H9 (cell line): Measurements from ENCODE around the gene F11R. TPM values are rescaled to one million over a fixed set of nuclear protein-coding genes. Genes with fewer than 3 reads are reported as not detected.

Source experiments
- DNase-seq: peaks from one replicate; pipeline ENCODE4 v3.0.0-alpha.2; 2017
- H2AFZ ChIP-seq: one replicate; pipeline ENCODE4 v1.6.1; 2013; ENCODE audit warnings: mild to moderate bottlenecking, low read length, control low read depth, moderate library complexity
- H2AK5ac ChIP-seq: 2 replicates; pipeline ENCODE4 v1.6.1; 2013; ENCODE audit warnings: low read length, control low read depth, mixed read lengths; ENCODE audit not compliant: insufficient read length
- H2BK120ac ChIP-seq: one replicate; pipeline ENCODE4 v1.6.1; 2013; ENCODE audit warnings: low read depth, mild to moderate bottlenecking, low read length, control low read depth, inconsistent platforms; ENCODE audit not compliant: poor library complexity, severe bottlenecking
- H2BK12ac ChIP-seq: 2 replicates; pipeline ENCODE4 v1.6.1; 2013; ENCODE audit warnings: low read length, control low read depth, mixed read lengths, low read depth; ENCODE audit not compliant: insufficient read length
- H2BK15ac ChIP-seq: 2 replicates; pipeline ENCODE4 v1.6.1; 2013; ENCODE audit warnings: low read depth, low read length, control low read depth
- H2BK20ac ChIP-seq: one replicate; pipeline ENCODE4 v1.6.1; 2013; ENCODE audit warnings: low read depth, mild to moderate bottlenecking, low read length, control low read depth, inconsistent platforms; ENCODE audit not compliant: poor library complexity, severe bottlenecking
- H2BK5ac ChIP-seq: 2 replicates; pipeline ENCODE4 v1.6.1; 2013; ENCODE audit warnings: low read length, control low read depth, mixed read lengths; ENCODE audit not compliant: insufficient read length
- H3K14ac ChIP-seq: 2 replicates; pipeline ENCODE4 v1.6.1; 2013; ENCODE audit warnings: low read length, control low read depth; ENCODE audit not compliant: insufficient read depth
- H3K18ac ChIP-seq: 2 replicates; pipeline ENCODE4 v1.6.1; 2013; ENCODE audit warnings: low read depth, mild to moderate bottlenecking, mixed read lengths, low read length, control low read depth; ENCODE audit not compliant: insufficient read length
- H3K23ac ChIP-seq: 2 replicates; pipeline ENCODE4 v1.6.1; 2013; ENCODE audit warnings: low read length, control low read depth, mixed read lengths, low read depth; ENCODE audit not compliant: insufficient read length
- H3K23me2 ChIP-seq: 2 replicates; pipeline ENCODE4 v1.6.1; 2013; ENCODE audit warnings: low read depth, mild to moderate bottlenecking, mixed read lengths, low read length, control low read depth; ENCODE audit not compliant: insufficient read length, poor library complexity, severe bottlenecking
- H3K27ac ChIP-seq: 2 replicates; pipeline ENCODE4 v1.5.1; 2013; ENCODE audit warnings: low read length, control low read depth, mixed read lengths, low read depth; ENCODE audit not compliant: insufficient read length
- H3K27me3 ChIP-seq: 2 replicates; pipeline ENCODE4 v1.6.1; 2013; ENCODE audit warnings: low read length, control low read depth, inconsistent platforms; ENCODE audit not compliant: insufficient read depth
- H3K4ac ChIP-seq: 2 replicates; pipeline ENCODE4 v1.6.1; 2013; ENCODE audit warnings: low read depth, mild to moderate bottlenecking, control low read depth, inconsistent platforms, low read length, moderate library complexity
- H3K4me1 ChIP-seq: 2 replicates; pipeline ENCODE4 v1.6.1; 2013; ENCODE audit warnings: low read length, control low read depth, inconsistent platforms; ENCODE audit not compliant: insufficient read depth
- H3K4me2 ChIP-seq: 2 replicates; pipeline ENCODE4 v1.6.1; 2013; ENCODE audit warnings: low read length, control low read depth, mixed read lengths; ENCODE audit not compliant: insufficient read length, insufficient read depth
- H3K56ac ChIP-seq: 2 replicates; pipeline ENCODE4 v1.6.1; 2013; ENCODE audit warnings: low read depth, mild to moderate bottlenecking, mixed read lengths, low read length, control low read depth; ENCODE audit not compliant: insufficient read length
- H3K79me1 ChIP-seq: 2 replicates; pipeline ENCODE4 v1.6.1; 2013; ENCODE audit warnings: low read depth, mild to moderate bottlenecking, moderate library complexity, low read length, control low read depth, inconsistent platforms; ENCODE audit not compliant: insufficient read depth, poor library complexity, severe bottlenecking
- H3K79me2 ChIP-seq: 2 replicates; pipeline ENCODE4 v1.6.1; 2013; ENCODE audit warnings: low read length, control low read depth, inconsistent platforms; ENCODE audit not compliant: insufficient read depth
- H3K9ac ChIP-seq: 2 replicates; pipeline ENCODE4 v1.6.1; 2013; ENCODE audit warnings: low read length, control low read depth, mixed read lengths; ENCODE audit not compliant: insufficient read length; ENCODE audit errors: extremely low read depth
- H3K9me3 ChIP-seq: one replicate; pipeline ENCODE4 v1.6.1; 2013; ENCODE audit warnings: low read depth, low read length, inconsistent platforms; ENCODE audit not compliant: control insufficient read depth
- H3T11ph ChIP-seq: one replicate; pipeline ENCODE4 v1.6.1; 2013; ENCODE audit warnings: mild to moderate bottlenecking, low read length, control low read depth, inconsistent platforms
- H4K20me1 ChIP-seq: one replicate; pipeline ENCODE4 v1.6.1; 2013; ENCODE audit not compliant: control insufficient read depth, insufficient read length, insufficient read depth
- H4K5ac ChIP-seq: 2 replicates; pipeline ENCODE4 v1.6.1; 2013; ENCODE audit warnings: low read depth, mild to moderate bottlenecking, mixed read lengths, low read length, control low read depth; ENCODE audit not compliant: insufficient read length
- H4K8ac ChIP-seq: replicated peaks from 2 replicates; pipeline ENCODE4 v1.6.1; 2013; ENCODE audit warnings: low read length, control low read depth, mixed read lengths, low read depth; ENCODE audit not compliant: insufficient read length
- H4K91ac ChIP-seq: 2 replicates; pipeline ENCODE4 v1.6.1; 2013; ENCODE audit warnings: low read depth, mild to moderate bottlenecking, moderate library complexity, mixed read lengths, low read length, control low read depth; ENCODE audit not compliant: insufficient read length
- H3K27ac Mint-ChIP-seq, 3 experiments: 2 replicates in 2 of 3; 3 replicates in 1 of 3; pipeline ENCODE4 v1.8.0; 2020 to 2021; ENCODE audit warnings: mixed read lengths in 3 of 3, mild to moderate bottlenecking in 1 of 3, moderate library complexity in 1 of 3
- H3K27me3 Mint-ChIP-seq: 2 replicates; pipeline ENCODE4 v1.8.0; 2021; ENCODE audit warnings: low read depth, mild to moderate bottlenecking, moderate library complexity, mixed read lengths
- H3K36me3 Mint-ChIP-seq, 3 experiments: 2 replicates in 2 of 3; 3 replicates in 1 of 3; pipeline ENCODE4 v1.8.0; 2020 to 2021; ENCODE audit warnings: low read depth in 3 of 3, mixed read lengths in 3 of 3; ENCODE audit not compliant: insufficient read depth in 1 of 3
- H3K4me1 Mint-ChIP-seq, 2 experiments: 2 replicates each; pipeline ENCODE4 v1.8.0; 2020; ENCODE audit warnings: mixed read lengths in 2 of 2
- H3K4me3 Mint-ChIP-seq, 2 experiments: 2 replicates in 1 of 2; 3 replicates in 1 of 2; pipeline ENCODE4 v1.8.0; 2020 to 2021; ENCODE audit warnings: mild to moderate bottlenecking in 2 of 2, mixed read lengths in 2 of 2, moderate library complexity in 1 of 2
- H3K9me3 Mint-ChIP-seq, 2 experiments: 2 replicates in 1 of 2; 3 replicates in 1 of 2; pipeline ENCODE4 v1.8.0; 2020; ENCODE audit warnings: mild to moderate bottlenecking in 2 of 2, mixed read lengths in 2 of 2, moderate library complexity in 1 of 2
- CTCF ChIP-seq: fragments of 200-600 bp; sonication (generic); conservative IDR thresholded peaks from 3 replicates; pipeline ENCODE4 v1.8.0; 2021; ENCODE audit warnings: antibody characterized with exemption, mild to moderate bottlenecking
- WGBS: extraction: QIAGEN DNeasy Blood & Tissue Kit; methylation state at CpG from one replicate; pipeline ENCODE4 v1.1.7; 2013; ENCODE audit warnings: missing lambda C conversion rate, low lambda C conversion rate, mixed read lengths; ENCODE audit not compliant: insufficient read length; ENCODE audit errors: extremely low coverage; 5-methylcytosine and 5-hydroxymethylcytosine counted together
- total RNA-seq: library from RNA; stranded (reverse); gene quantifications from 2 replicates; pipeline ENCODE4 v1.2.1, GENCODE V29; 2021

F11R gene
- total RNA-seq, 1 experiment from 2014 or later: 174 TPM

- Histone ChIP-seq H2BK120ac (no peak overlapping the region), H3K9ac (no peak overlapping the region), H2BK15ac (no peak overlapping the region), H2BK5ac (no peak overlapping the region), H4K8ac (no peak overlapping the region), H3T11ph (no peak overlapping the region), H3K23ac (no peak overlapping the region), H3K79me1 (no peaks in the 10 kb centered on the region), H3K27ac (no peak overlapping the region), H3K4ac (no peak overlapping the region), H3K4me2 (no peak overlapping the region), H2BK12ac (no peak overlapping the region), H3K14ac (no peak overlapping the region), H2AFZ (no peak overlapping the region), H3K4me1 (peaks cover 2% of the 10 kb centered on the region; the same call in 1 of the 2 replicates), H3K23me2 (no peaks in the 10 kb centered on the region), H3K79me2 (no peaks in the 10 kb centered on the region), H4K20me1 (no peaks in the 10 kb centered on the region), H2AK5ac (no peak overlapping the region), H4K91ac (no peak overlapping the region), H3K18ac (no peak overlapping the region), H3K27me3 (no peaks in the 10 kb centered on the region), H3K56ac (no peak overlapping the region), H4K5ac (no peak overlapping the region), H2BK20ac (no peak overlapping the region), H3K9me3 (no peaks in the 10 kb centered on the region)
- WGBS: no CpG with 5 or more reads among the region's 3 CpGs
- no peak for TF ChIP-seq CTCF
- H3K4me3 Mint-ChIP-seq: no peak overlapping the region
- no peak overlapping the region for H3K27ac Mint-ChIP-seq
- peaks cover 0 to 5% of the 10 kb centered on the region in 2 experiments; a peak in 3 of 5 replicates for H3K9me3 Mint-ChIP-seq
- H3K27me3 Mint-ChIP-seq: no peaks in the 10 kb centered on the region
- no peak for DNase-seq
- peaks cover 19 to 48% of the 10 kb centered on the region in 2 experiments for H3K4me1 Mint-ChIP-seq
- peaks cover 0 to 5% (median 5%) of the 10 kb centered on the region in 3 experiments; a peak in 1 of 7 replicates for H3K36me3 Mint-ChIP-seq
Measured at GRCh38 chr1:160953030-160953429, 67.9 kb downstream of the F11R start.
